ENCODE measurements around the gene HYAL1. TPM values are rescaled to one million over a fixed set of nuclear protein-coding genes. Genes with fewer than 3 reads are reported as not detected.

The HYAL1 gene
- total RNA-seq, 2 donors from 2014 or later = 5.8 to 6.1 TPM

DNA sequence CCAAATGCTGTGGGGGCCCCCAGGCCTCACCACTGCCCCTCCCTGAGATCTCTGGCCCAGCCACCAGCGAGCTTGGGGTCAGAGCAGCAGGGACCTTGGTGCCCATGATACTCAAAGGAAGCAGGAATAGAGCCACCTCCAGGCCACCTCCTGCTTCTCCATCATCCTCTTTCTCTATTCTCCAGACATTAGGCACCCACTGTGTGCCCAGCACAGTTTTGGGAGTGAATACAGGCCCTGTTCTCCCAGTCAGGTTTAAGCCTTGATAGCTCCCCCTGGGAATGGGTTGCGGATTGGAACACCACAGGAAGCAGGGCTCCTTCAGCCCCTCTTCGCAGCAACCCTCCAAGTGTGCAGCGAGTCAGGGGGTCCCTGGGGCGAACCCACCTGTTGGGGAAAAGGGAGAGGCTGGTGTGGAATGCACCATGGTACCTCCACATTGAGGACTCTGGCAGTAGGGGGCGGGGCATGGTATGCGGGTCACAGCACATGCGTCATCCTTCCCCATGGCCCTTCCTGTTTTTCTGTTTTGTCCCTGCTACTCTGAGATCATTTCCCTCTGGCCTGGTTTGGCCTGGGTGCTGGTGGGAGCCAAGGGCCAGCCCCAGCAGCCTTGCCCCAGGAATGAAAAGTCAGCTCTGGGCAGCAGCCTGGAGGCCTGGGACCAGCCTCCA lies 48.7 kb downstream of the HYAL1 start:
- no peak for DNase-seq (ENCODE audit: low spot score)
- H3K4me1 ChIP-seq (ENCODE audit: control insufficient read depth in 1 of 2, low read depth in 2 of 2) = peaks cover 38 to 45% of the 10 kb centered on the region in 2 donors

DNA sequence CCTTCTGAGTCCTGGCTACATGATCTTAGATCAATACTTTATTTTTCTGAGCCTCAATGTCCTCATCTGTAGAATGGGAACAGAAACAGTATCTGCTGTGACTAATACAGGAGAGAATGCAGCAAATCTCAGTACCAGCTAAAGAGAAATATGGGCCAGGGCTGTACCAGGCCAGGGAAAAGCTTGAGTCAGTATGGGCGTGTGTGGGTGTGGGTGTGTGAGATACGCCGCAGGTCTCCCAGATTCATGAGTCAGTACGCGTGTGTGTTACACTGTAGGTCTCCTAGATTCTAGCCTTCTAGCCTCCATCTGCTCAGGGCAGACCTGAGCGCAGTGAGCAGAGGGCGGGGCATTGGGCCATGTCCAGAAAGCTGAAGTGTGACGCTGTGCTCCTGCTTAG lies 52.2 kb downstream of the HYAL1 start:
- H3K36me3 ChIP-seq = peaks cover 27% of the 10 kb centered on the region
- no peaks in the 10 kb centered on the region for H3K27me3 ChIP-seq (replicated peaks; ENCODE audit: insufficient read depth)
- no peak for DNase-seq (ENCODE audit: low spot score)
- peak; percentile 28 for ATAC-seq (ENCODE audit: insufficient number of reproducible peaks, low FRiP score, low read depth)
- H3K9me3 ChIP-seq = no peaks in the 10 kb centered on the region
- no peak overlapping the region for H3K4me3 ChIP-seq
- peak overlapping the region; percentile 51 to 53 for H3K27ac ChIP-seq
- H3K4me1 ChIP-seq (ENCODE audit: control insufficient read depth in 1 of 2, low read depth in 2 of 2) = peaks cover 68 to 74% of the 10 kb centered on the region in 2 donors
- TF ChIP-seq, protein P1, sequence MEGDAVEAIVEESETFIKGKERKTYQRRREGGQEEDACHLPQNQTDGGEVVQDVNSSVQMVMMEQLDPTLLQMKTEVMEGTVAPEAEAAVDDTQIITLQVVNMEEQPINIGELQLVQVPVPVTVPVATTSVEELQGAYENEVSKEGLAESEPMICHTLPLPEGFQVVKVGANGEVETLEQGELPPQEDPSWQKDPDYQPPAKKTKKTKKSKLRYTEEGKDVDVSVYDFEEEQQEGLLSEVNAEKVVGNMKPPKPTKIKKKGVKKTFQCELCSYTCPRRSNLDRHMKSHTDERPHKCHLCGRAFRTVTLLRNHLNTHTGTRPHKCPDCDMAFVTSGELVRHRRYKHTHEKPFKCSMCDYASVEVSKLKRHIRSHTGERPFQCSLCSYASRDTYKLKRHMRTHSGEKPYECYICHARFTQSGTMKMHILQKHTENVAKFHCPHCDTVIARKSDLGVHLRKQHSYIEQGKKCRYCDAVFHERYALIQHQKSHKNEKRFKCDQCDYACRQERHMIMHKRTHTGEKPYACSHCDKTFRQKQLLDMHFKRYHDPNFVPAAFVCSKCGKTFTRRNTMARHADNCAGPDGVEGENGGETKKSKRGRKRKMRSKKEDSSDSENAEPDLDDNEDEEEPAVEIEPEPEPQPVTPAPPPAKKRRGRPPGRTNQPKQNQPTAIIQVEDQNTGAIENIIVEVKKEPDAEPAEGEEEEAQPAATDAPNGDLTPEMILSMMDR (IDR thresholded peaks at IDR 0.05) = no peak

More for the DNA sequence above, 48.7 kb downstream of the HYAL1 start:
- H3K9me3 ChIP-seq = no peaks in the 10 kb centered on the region
- no peaks in the 10 kb centered on the region for H3K27me3 ChIP-seq (replicated peaks; ENCODE audit: insufficient read depth)
- H3K36me3 ChIP-seq = peaks cover 52% of the 10 kb centered on the region
- H3K27ac ChIP-seq = peak overlapping the region; percentile 79 to 89
- no peak overlapping the region for H3K4me3 ChIP-seq
- TF ChIP-seq, protein P1 (IDR thresholded peaks at IDR 0.05) = no peak
- no peak for ATAC-seq (ENCODE audit: insufficient number of reproducible peaks, low FRiP score, low read depth)

DNA sequence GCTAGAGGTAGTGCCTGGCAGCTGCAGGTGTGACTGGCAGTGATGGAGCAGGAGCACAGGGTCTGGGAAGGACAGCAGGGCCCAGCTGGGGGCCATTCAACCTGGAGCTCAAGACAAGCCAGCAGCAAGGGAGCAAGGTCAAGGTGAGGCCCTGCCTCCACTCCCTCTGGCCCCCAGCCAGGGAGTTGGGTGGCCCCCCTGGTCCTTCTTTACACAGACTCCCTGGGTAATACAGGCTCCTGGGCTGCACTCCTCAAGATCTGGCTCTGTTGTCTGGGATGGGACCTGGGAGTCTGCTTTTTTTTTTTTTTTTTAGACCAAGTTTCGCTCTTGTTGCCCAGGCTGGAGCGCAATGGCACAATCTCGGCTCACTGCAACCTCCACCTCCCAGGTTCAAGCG lies 52.9 kb downstream of the HYAL1 start:
- H3K9me3 ChIP-seq = no peaks in the 10 kb centered on the region
- TF ChIP-seq, protein P1 (IDR thresholded peaks at IDR 0.05) = no peak
- H3K4me1 ChIP-seq (ENCODE audit: control insufficient read depth in 1 of 2, low read depth in 2 of 2) = peaks cover 71 to 78% of the 10 kb centered on the region in 2 donors

More for the DNA sequence above, 52.9 kb downstream of the HYAL1 start:
- ATAC-seq (ENCODE audit: insufficient number of reproducible peaks, low FRiP score, low read depth) (no peak), DNase-seq (ENCODE audit: low spot score) (no peak)
- no peak overlapping the region for H3K4me3 ChIP-seq
- peaks cover 23% of the 10 kb centered on the region for H3K36me3 ChIP-seq
- no peaks in the 10 kb centered on the region for H3K27me3 ChIP-seq (replicated peaks; ENCODE audit: insufficient read depth)
- H3K27ac ChIP-seq = peak overlapping the region; percentile 71 to 89

Other genes with a start within 250 kb of the HYAL1 start
- gene RBM5, start 214.7 kb downstream of the HYAL1 start, total RNA-seq = 100 to 1,000 TPM; 217 to 301 TPM
- gene SEMA3F, start 148.2 kb downstream of the HYAL1 start, total RNA-seq = 10 to 100 TPM; 25.5 to 35.1 TPM
- under 1 TPM in 1 of 2 donors, not detected in 1; 0.54 TPM for gene GNAT1, start 112.0 kb downstream of the HYAL1 start, total RNA-seq
- gene SLC38A3, start 98.3 kb downstream of the HYAL1 start, total RNA-seq = under 1 TPM in 1 of 2 donors, not detected in 1; 0.28 TPM
- gene GNAI2, start 67.4 kb downstream of the HYAL1 start, total RNA-seq = 100 to 1,000 TPM; 183 to 337 TPM
- 10 to 100 TPM; 53.6 to 57.2 TPM for gene SEMA3B, start 34.4 kb downstream of the HYAL1 start, total RNA-seq
- not detected for gene LSMEM2, start 24.5 kb downstream of the HYAL1 start, total RNA-seq
- 100 to 1,000 TPM in 1 of 2 donors, 10 to 100 TPM in 1; 43.3 to 118 TPM for gene IFRD2, start 11.1 kb downstream of the HYAL1 start, total RNA-seq
- gene HYAL3, start 4.2 kb downstream of the HYAL1 start, total RNA-seq = 1 to 10 TPM in 1 of 2 donors, under 1 TPM in 1; 0.35 to 1.4 TPM
- 1 to 10 TPM; 8.3 to 8.7 TPM for gene NAA80, start 4.2 kb downstream of the HYAL1 start, total RNA-seq
- 10 to 100 TPM; 86.5 to 87.5 TPM for gene HYAL2, start 19.2 kb upstream of the HYAL1 start, total RNA-seq
- 10 to 100 TPM; 12.6 to 19.4 TPM for gene TUSC2, start 24.6 kb upstream of the HYAL1 start, total RNA-seq
- 10 to 100 TPM; 45.2 to 72.2 TPM for gene RASSF1, start 37.3 kb upstream of the HYAL1 start, total RNA-seq
- not detected for gene ZMYND10, start 42.2 kb upstream of the HYAL1 start, total RNA-seq
- gene NPRL2, start 47.2 kb upstream of the HYAL1 start, total RNA-seq = 10 to 100 TPM; 15.4 to 21.0 TPM
- 10 to 100 TPM; 22.5 to 29.4 TPM for gene CYB561D2, start 47.3 kb upstream of the HYAL1 start, total RNA-seq
- 10 to 100 TPM; 55.0 to 57.7 TPM for gene TMEM115, start 55.9 kb upstream of the HYAL1 start, total RNA-seq
- gene CACNA2D2, start 200.1 kb upstream of the HYAL1 start, total RNA-seq = 1 to 10 TPM; 2.3 to 4.2 TPM

Data from thoracic aorta (tissue), 2 donors.